GM13976 (cell line): Measurements from ENCODE around the gene MEIS2.

Experiments used
- DNase-seq: peaks from one replicate; pipeline ENCODE4 v3.0.0; 2012; ENCODE audit warnings: low spot score
- CTCF ChIP-seq: IDR thresholded peaks from 2 replicates; pipeline ENCODE4 v1.5.1; 2012; ENCODE audit warnings: borderline replicate concordance, mild to moderate bottlenecking; ENCODE audit not compliant: insufficient read depth; ENCODE audit errors: extremely low read depth, missing control alignments, control extremely low read depth
- in situ Hi-C: fragments of 300-500 bp; cut with MboI; formaldehyde crosslinking; loops from one replicate; pipeline ENCODE4 v1.12.0; 2022; ENCODE audit warnings: low sequenced_read_pairs, mixed read lengths, inconsistent platforms; ENCODE audit not compliant: unreplicated experiment

The MEIS2 gene

DNA sequence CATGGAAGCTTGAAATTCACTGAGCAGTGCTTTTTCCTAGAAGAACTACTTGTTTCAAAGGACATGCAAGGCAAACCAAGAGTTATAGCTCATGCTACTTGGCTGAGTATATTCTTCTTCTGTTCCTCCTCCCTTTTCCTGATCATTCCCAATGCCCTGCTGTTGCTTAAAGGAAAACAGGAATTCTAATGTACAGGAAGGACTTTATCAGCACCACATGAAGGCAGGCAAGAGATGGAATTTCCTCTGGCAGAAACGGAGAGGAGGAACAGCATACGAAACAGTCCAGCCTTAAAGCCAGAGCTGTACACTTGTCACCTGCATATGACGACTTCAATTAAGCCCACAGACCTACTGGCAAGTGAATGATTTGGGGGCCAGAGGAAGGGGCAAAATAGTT, 15.7 kb downstream of the MEIS2 start:
- in situ Hi-C loops, result no loop called here
- DNase-seq, result no peak

GRCh38 chr15:37083610-37084009, 16.7 kb downstream of the MEIS2 start:
- no peak for DNase-seq
- TF ChIP-seq CTCF, result no peak
- in situ Hi-C loops, result no loop called here

More for the DNA sequence above, 15.7 kb downstream of the MEIS2 start:
- no peak for TF ChIP-seq CTCF

GRCh38 chr15:37081983-37082382, 18.4 kb downstream of the MEIS2 start:
- in situ Hi-C loops, result no loop called here
- no peak for TF ChIP-seq CTCF
- no peak for DNase-seq

DNA sequence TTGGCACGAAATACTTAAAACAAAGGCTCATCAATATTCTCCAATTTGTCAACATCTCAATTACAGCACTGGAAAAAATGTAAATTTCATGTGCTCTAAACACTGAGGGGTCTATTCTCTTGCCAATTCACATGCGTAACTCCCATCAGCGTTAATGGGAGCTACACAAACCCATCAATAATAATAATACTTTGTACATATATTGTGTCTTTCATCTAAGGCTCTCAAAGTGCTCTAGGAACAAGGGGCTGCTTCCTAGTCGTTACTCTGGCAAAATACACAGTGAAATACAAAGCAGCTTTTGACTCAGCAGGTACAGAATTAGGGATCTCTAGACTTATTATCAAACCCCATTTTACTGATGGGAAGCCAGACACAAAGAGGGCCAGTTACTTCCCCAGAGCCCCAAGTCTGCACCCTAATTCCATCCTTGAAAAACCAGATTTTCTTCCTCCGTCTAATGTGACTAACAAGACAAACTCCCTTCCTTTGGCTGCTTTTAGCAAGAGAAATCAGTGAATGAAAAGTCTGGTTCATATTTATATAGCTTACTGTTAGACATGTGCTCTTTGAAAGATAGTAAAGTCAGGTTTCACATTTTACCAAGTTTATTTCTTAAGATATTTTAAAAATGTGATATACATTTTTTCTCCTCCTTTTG, 20.0 kb downstream of the MEIS2 start:
- in situ Hi-C loops, result no loop called here
- TF ChIP-seq CTCF, result no peak
- no peak for DNase-seq

- in situ Hi-C loops, result no loop called here
- TF ChIP-seq CTCF, result no peak
- DNase-seq, result no peak
These were observed 20.6 kb downstream of the MEIS2 start for GRCh38 chr15:37079726-37080125.

- no peak for TF ChIP-seq CTCF
- in situ Hi-C loops, result no loop called here
- no peak for DNase-seq
These were observed 21.8 kb downstream of the MEIS2 start for GRCh38 chr15:37078566-37078965.

GRCh38 chr15:37077623-37078351, 22.6 kb downstream of the MEIS2 start:
- TF ChIP-seq CTCF, result no peak
- in situ Hi-C loops, result no loop called here
- no peak for DNase-seq
